Prostate gland (tissue), 2 donors: ENCODE measurements around the gene ARHGAP35.
A peak's percentile ranks its signal among the peaks of the same experiment; 100 is the strongest.

Experiments used
- CTCF ChIP-seq, 4 experiments: fragments of 200-600 bp in 2 of 4; fragments of 450-650 bp in 2 of 4; sonication (generic) in 2 of 4; IDR thresholded peaks; 1 replicate in 3 of 4; 2 replicates in 1 of 4; pipeline ENCODE4 v1.5.1; 2016 to 2019; ENCODE audit warnings: antibody characterized with exemption in 4 of 4, mild to moderate bottlenecking in 2 of 4, moderate library complexity in 2 of 4
- POLR2A ChIP-seq: fragments of 450-650 bp; IDR thresholded peaks from one replicate; pipeline ENCODE4 v1.6.1; 2016; ENCODE audit warnings: antibody characterized with exemption, mild to moderate bottlenecking
- POLR2AphosphoS5 ChIP-seq: sonication (generic); formaldehyde crosslinking; IDR thresholded peaks from one replicate; pipeline ENCODE4 v1.6.1; 2017; ENCODE audit warnings: antibody characterized with exemption

GRCh38 chr19:46866407-46867136 is 5.8 kb downstream of the ARHGAP35 start:
- TF ChIP-seq CTCF (IDR thresholded peaks at IDR 0.05) (no peak), POLR2A (no peak), POLR2AphosphoS5 (peak; percentile 10)
